HG02610 (cell line): Measurements from ENCODE around the gene HK1.

Experiments
- ATAC-seq: cut with Tn5 transposase; IDR thresholded peaks from one replicate; pipeline ENCODE4 v1.9.1; 2021; ENCODE audit warnings: mild to moderate bottlenecking, moderate library complexity; ENCODE audit not compliant: unreplicated experiment

HK1 gene

GRCh38 chr10:69345402-69345801 lies 67.1 kb downstream of the HK1 start:
- no peak for ATAC-seq

DNA sequence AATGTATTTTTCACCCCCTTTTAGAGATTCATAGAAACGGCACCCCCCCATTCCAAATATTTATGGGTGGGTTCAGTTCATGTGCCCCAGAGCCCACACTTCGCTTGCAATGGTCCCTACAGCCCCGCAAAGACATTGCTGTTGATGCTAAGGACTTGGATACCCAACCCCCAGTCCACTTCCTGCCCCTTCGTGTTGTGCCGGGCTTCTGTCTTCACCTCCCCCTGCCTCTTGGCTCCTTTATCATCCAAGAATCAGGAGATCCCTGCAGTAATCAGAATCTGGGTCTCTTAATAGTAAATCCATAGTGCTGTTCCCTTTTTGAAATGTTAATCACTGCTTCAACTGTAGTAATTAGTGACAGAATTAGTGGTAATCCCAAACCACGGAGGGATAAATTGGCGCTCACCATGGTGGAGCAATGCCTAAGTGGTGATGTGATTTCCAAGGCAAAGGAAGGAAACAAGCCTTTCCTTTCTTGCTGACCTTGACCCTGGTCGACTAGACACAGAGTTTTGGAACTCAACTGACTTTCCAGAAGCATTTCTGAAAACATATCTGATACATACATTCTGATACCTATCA lies 67.7 kb downstream of the HK1 start:
- ATAC-seq = no peak

DNA sequence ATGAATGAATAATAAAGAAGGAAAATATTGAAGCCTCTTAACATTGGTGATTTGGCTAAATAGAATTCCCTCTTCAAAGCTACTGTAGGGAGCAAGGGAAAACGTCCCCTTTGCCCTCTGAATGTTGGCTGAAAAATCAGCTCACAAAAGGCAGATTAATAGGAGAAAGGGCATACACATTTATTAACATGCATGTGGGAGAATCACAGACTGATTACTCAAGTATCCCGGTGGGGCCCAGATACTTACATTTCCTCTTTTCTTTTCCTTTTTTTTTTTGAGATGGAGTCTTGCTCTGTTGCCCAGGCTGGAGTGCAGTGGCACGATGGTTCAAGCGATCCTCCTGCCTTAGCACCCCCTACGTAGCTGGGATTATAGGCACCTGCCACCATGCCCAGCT lies 68.5 kb downstream of the HK1 start:
- no peak for ATAC-seq

- ATAC-seq = no peak
Measured at GRCh38 chr10:69348816-69349541, 70.7 kb downstream of the HK1 start.

- ATAC-seq = no peak
Measured at GRCh38 chr10:69349542-69349888, 71.2 kb downstream of the HK1 start.

- ATAC-seq = no peak
Measured at GRCh38 chr10:69351589-69351988, 73.3 kb downstream of the HK1 start.

- ATAC-seq = no peak
Measured at GRCh38 chr10:69352569-69353264, 74.4 kb downstream of the HK1 start.

GRCh38 chr10:69353977-69354635 lies 75.8 kb downstream of the HK1 start:
- no peak for ATAC-seq

GRCh38 chr10:69356187-69356586 lies 77.9 kb downstream of the HK1 start:
- ATAC-seq = no peak

- no peak for ATAC-seq
Measured at GRCh38 chr10:69358148-69358795, 80.0 kb downstream of the HK1 start.

- no peak for ATAC-seq
Measured at GRCh38 chr10:69359148-69359547, 80.9 kb downstream of the HK1 start.

DNA sequence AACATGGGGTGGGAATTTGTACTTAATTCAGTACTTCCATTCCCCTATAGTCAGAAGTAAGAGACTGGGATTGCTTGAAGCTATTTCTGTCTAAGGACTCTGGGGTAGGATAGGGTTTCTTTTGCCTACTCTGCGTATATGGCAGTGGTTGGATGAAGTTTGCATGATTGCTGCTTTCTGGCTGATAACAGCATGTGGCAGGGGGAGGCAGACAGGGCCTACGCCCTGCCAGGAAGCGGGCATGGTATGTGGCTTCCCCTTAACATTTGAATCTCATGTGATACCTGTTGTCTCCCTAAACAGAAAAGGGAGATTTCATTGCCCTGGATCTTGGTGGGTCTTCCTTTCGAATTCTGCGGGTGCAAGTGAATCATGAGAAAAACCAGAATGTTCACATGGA lies 81.3 kb downstream of the HK1 start:
- no peak for ATAC-seq

DNA sequence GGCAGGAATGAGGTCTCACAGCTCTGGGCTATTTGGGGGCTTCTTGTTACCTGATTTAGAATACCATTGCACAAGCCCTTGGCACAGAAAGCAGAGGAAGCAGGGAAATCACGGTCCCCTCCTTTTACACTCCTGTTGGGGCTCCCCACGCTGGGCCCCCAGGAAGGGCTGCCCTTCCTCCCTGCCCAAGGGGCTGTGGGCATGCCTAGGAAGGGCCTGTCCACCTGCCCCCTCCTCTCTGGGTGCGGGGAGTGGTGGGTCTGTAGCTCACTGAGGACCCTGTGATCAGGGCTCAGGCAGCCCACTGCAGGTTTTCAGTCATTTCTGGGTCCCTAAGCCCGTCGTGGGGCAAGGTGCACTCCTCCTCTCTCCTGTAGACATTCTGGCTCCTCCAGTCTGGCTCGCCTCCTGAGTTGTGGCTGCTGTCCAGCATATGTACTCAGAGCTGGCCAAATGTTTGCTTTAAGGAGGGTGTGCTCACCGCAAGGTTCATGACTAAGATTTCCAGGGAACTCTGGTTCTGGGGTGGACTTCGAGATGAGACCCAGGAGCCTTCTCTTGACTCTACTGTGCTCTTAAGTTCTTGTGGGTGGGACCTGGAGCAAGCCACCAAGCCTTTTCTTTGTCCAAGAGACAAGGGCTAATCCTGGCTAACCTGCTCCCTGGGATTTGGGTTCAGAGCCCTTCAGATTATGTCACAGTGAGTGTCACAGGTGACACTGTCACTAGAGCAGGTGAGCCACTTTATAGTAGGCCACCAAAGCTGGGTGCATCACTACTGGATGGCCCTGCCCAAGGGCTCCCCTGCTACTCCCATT lies 82.4 kb downstream of the HK1 start:
- ATAC-seq = no peak

DNA sequence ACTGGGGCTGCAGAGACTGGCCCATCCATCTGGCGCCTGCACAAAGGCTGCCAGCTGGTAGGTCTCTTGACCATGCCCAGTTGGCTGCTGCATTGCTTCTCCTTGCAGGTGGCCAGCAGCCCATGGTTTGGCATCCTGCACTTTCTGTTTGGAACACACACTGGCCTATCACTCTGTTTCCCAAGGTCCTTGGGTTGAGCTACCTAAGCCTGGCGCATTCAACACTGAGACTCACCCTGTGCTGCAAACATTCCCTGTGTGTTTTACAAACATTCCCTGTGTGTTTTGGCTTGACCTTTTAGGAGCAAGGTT lies 83.0 kb downstream of the HK1 start:
- ATAC-seq = no peak

GRCh38 chr10:69362471-69362954 lies 84.2 kb downstream of the HK1 start:
- no peak for ATAC-seq

DNA sequence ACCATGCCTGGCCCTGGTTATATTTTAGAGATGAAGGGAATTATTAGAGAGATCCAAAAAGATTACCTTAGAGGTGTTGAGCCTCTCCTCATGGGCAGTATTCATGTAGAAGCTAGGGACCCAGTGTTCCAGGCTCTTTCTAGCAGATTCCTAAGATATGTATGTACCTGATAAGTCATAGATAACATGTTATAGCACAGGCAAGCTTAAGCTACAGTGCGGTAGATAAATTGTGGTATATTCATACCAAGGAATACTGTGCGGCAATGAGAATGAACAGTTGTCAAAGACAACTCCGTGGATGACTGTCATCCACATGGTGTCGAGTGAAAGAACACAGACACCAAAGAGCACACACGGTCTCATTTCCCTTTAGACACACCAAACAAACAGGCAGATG lies 85.4 kb downstream of the HK1 start:
- ATAC-seq = no peak

- ATAC-seq = no peak
Measured at GRCh38 chr10:69364232-69364940, 86.1 kb downstream of the HK1 start.

DNA sequence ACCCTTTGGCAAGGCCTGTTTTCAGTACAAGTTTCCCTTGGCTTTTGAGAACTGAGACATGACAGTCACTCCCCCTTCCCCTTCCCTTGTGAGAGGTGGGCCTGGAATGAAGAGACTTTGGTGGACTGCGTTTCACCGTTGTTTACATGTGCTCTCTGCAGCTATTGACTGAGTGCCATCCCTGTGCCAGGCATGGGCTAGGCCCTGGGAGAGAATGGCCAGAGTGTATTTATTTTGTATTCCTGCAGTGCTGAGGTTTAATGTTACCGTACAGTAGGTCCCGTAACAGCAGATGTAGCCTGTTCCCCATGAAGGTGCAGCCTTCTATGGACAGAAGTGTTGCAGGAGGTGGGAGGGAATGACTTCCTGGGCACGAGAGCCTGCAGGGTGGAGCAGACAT lies 88.4 kb downstream of the HK1 start:
- no peak for ATAC-seq

DNA sequence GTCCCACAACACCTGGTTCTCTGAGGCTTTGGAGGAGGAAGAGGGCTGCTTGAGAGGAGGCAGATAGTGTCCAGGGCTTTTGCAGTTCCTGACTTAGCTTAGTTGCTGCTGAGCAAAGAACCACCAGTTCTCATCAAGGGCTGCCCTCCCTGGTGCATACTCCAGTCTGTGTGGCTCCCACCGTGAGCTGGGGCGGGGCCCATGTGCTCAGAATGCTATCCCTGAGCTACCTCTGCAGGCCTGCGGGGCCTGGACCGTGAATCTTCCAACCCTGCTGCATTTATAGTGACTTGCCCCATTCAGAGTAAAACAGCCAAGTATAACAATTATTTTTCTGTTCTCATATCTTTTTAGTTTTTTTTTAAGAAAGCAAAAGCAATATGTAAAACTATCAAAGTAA lies 89.2 kb downstream of the HK1 start:
- ATAC-seq = no peak
